HepG2 (cell line): ENCODE measurements around the gene TEX19. TPM values are rescaled to one million over a fixed set of nuclear protein-coding genes. Genes with fewer than 3 reads are reported as not detected.
A peak's percentile ranks its signal among the peaks of the same experiment; 100 is the strongest.

Experiments
- ATAC-seq: fragments of 200-7000 bp; cut with Tn5 transposase; 3 replicates; pipeline ENCODE4 v1.9.1; 2020; ENCODE audit warnings: mild to moderate bottlenecking, moderate library complexity
- BruUV-seq: library from RNA; stranded (reverse); fragments of 400-500 nt; replicated peaks from 2 replicates; lab custom pipeline; 2021; lab: Mats Ljungman, UMichigan
- CTCF ChIA-PET: fragments of 300-600 bp; formaldehyde crosslinking; extraction: SDS; loops from one replicate; lab custom pipeline; 2021; ENCODE audit warnings: low total read pairs, inconsistent platforms, low intra/inter-chr PET ratio; lab: Yijun Ruan, JAX
- POLR2A ChIA-PET: fragments of 350-600 bp; sonication (Branson Sonifier 250); formaldehyde crosslinking; loops from one replicate; lab custom pipeline; 2020; ENCODE audit warnings: antibody characterized with exemption, inconsistent platforms; lab: Yijun Ruan, JAX
- DNase-seq: peaks from one replicate; pipeline ENCODE4 v3.0.0-alpha.2; 2015; ENCODE audit warnings: low spot score
- FAIRE-seq: peaks from 3 replicates; lab custom pipeline; 2011; peaks lifted over from hg19 to GRCh38; lab: Jason Lieb, UNC
- H2AFZ ChIP-seq: one replicate; pipeline ENCODE4 v1.6.1; 2011; ENCODE audit warnings: low read length, inconsistent platforms
- H3K27ac ChIP-seq: fragments of 300-600 bp; 3 replicates; pipeline ENCODE4 v1.8.0; 2011; ENCODE audit warnings: mixed run types, mild to moderate bottlenecking, mixed read lengths, low read length, inconsistent platforms; ENCODE audit not compliant: insufficient read depth; ENCODE audit errors: extremely low read length
- H3K27me3 ChIP-seq, 2 experiments: fragments of 200-600 bp in 1 of 2; 2 replicates in 1 of 2; 3 replicates in 1 of 2; pipeline versions ENCODE4 v1.6.0 to v1.8.0; 2011; ENCODE audit warnings: low read length in 2 of 2, mild to moderate bottlenecking in 2 of 2, moderate library complexity in 2 of 2, inconsistent platforms in 1 of 2; ENCODE audit not compliant: insufficient read depth in 2 of 2, control insufficient read depth in 1 of 2
- H3K36me3 ChIP-seq, 2 experiments: fragments of 200-600 bp in 1 of 2; replicated peaks in 1 of 2; 2 replicates in 1 of 2; 3 replicates in 1 of 2; pipeline versions ENCODE4 v1.5.1 to v1.8.0; 2011; ENCODE audit warnings: low read length in 2 of 2, inconsistent platforms in 1 of 2; ENCODE audit not compliant: insufficient read depth in 2 of 2, control insufficient read depth in 1 of 2
- H3K4me1 ChIP-seq: 2 replicates; pipeline ENCODE4 v1.5.1; 2012; ENCODE audit warnings: low read length, inconsistent platforms; ENCODE audit not compliant: insufficient read depth
- H3K4me2 ChIP-seq: 2 replicates; pipeline ENCODE4 v1.6.0; 2011; ENCODE audit warnings: low read depth, low read length, inconsistent platforms
- H3K4me3 ChIP-seq, 3 experiments: fragments of 200-600 bp in 1 of 3; sonication (generic), shearing (Covaris generic) in 1 of 3; replicated peaks in 1 of 3; 2 replicates each; pipeline ENCODE4 v1.5.1; 2011 to 2016; ENCODE audit warnings: low read length in 3 of 3, inconsistent platforms in 2 of 3, low read depth in 2 of 3, mild to moderate bottlenecking in 2 of 3, control low read depth in 1 of 3, mixed read lengths in 1 of 3; ENCODE audit not compliant: insufficient read depth in 1 of 3
- H3K79me2 ChIP-seq: one replicate; pipeline ENCODE4 v1.6.1; 2011; ENCODE audit warnings: low read length, inconsistent platforms; ENCODE audit not compliant: insufficient read depth
- H3K9ac ChIP-seq: 2 replicates; pipeline ENCODE4 v1.6.0; 2011; ENCODE audit warnings: mild to moderate bottlenecking, low read depth, low read length, inconsistent platforms; ENCODE audit not compliant: insufficient read depth
- H3K9me3 ChIP-seq: 2 replicates; pipeline ENCODE4 v1.5.1; 2012; ENCODE audit warnings: mild to moderate bottlenecking, low read length
- H4K20me1 ChIP-seq: 2 replicates; pipeline ENCODE4 v1.6.0; 2011; ENCODE audit warnings: inconsistent platforms, mild to moderate bottlenecking, low read length, moderate library complexity; ENCODE audit not compliant: insufficient read depth
- CCDC6 ChIP-seq: sonication (generic); formaldehyde crosslinking; IDR thresholded peaks from 2 replicates; pipeline ENCODE4 v1.8.1; 2022; ENCODE audit warnings: mild to moderate bottlenecking, missing genetic modification reagents, moderate library complexity
- FOXP1 ChIP-seq, 2 experiments: fragments of 450-650 bp in 1 of 2; IDR thresholded peaks; 2 replicates each; pipeline ENCODE4 v1.6.1; 2017 to 2018; ENCODE audit warnings: antibody characterized with exemption in 1 of 2
- ISL2 ChIP-seq: sonication (generic); formaldehyde crosslinking; IDR thresholded peaks from 2 replicates; pipeline ENCODE4 v1.5.0; 2020; ENCODE audit warnings: missing genetic modification reagents
- NONO ChIP-seq, 2 experiments: fragments of 450-650 bp in 1 of 2; sonication (generic) in 1 of 2; formaldehyde crosslinking in 1 of 2; IDR thresholded peaks in 1 of 2; conservative IDR thresholded peaks in 1 of 2; 2 replicates each; pipeline versions ENCODE4 v1.6.1 to v1.8.0; 2017 to 2022; ENCODE audit warnings: mild to moderate bottlenecking in 1 of 2, missing genetic modification reagents in 1 of 2, moderate library complexity in 1 of 2
- RBM39 ChIP-seq: fragments of 200-400 bp; formaldehyde crosslinking; IDR thresholded peaks from one replicate; pipeline ENCODE4 v1.6.1; 2018; ENCODE audit warnings: antibody characterized with exemption, mild to moderate bottlenecking, low read depth, low read length; ENCODE audit not compliant: poor library complexity, severe bottlenecking
- SALL1 ChIP-seq: sonication (generic); formaldehyde crosslinking; IDR thresholded peaks from 2 replicates; pipeline ENCODE4 v1.8.0; 2022; ENCODE audit warnings: mild to moderate bottlenecking, missing genetic modification reagents
- ZBTB8A ChIP-seq: sonication (generic); formaldehyde crosslinking; IDR thresholded peaks from 2 replicates; pipeline ENCODE4 v1.4.0; 2020; ENCODE audit warnings: mild to moderate bottlenecking, low read depth, missing genetic modification reagents, borderline replicate concordance
- ZNF547 ChIP-seq: sonication (generic); formaldehyde crosslinking; IDR thresholded peaks from 2 replicates; pipeline ENCODE4 v1.5.1; 2020; ENCODE audit warnings: mild to moderate bottlenecking, missing genetic modification reagents
- ZNF569 ChIP-seq: sonication (generic); formaldehyde crosslinking; IDR thresholded peaks from 2 replicates; pipeline ENCODE4 v1.5.0; 2020; ENCODE audit warnings: mild to moderate bottlenecking, missing genetic modification reagents, moderate library complexity, borderline replicate concordance
- ZNF572 ChIP-seq: sonication (generic); formaldehyde crosslinking; IDR thresholded peaks from 2 replicates; pipeline ENCODE4 v1.5.1; 2020; ENCODE audit warnings: mild to moderate bottlenecking, missing genetic modification reagents
- ZNF607 ChIP-seq: sonication (generic); formaldehyde crosslinking; IDR thresholded peaks from 2 replicates; pipeline ENCODE4 v1.5.1; 2020; ENCODE audit warnings: missing genetic modification reagents, mild to moderate bottlenecking, borderline replicate concordance
- ZNF629 ChIP-seq: sonication (generic); formaldehyde crosslinking; conservative IDR thresholded peaks from 2 replicates; pipeline ENCODE4 v1.5.0; 2020; ENCODE audit warnings: missing genetic modification reagents
- ZNF737 ChIP-seq: sonication (generic); formaldehyde crosslinking; IDR thresholded peaks from 2 replicates; pipeline ENCODE4 v1.5.0; 2020; ENCODE audit warnings: missing genetic modification reagents, mild to moderate bottlenecking, borderline replicate concordance
- WGBS: methylation state at CpG from one replicate; pipeline ENCODE4 v1.1.6; 2017; ENCODE audit warnings: low lambda C conversion rate; 5-methylcytosine and 5-hydroxymethylcytosine counted together
- in situ Hi-C: cut with HindIII; loops from 2 replicates; pipeline ENCODE4 v1.10.0; 2017; ENCODE audit warnings: low pct_unique_long_range_greater_than_20kb; ENCODE audit not compliant: extremely low pct_ligation_motif_present
- intact Hi-C: fragments of 100-400 bp; cut with micrococcal nuclease; formaldehyde crosslinking; loops from one replicate; pipeline ENCODE4 v1.10.0; 2022; ENCODE audit not compliant: unreplicated experiment
- polyA plus RNA-seq, 8 experiments: library from polyadenylated mRNA; depleted of rRNA in 3 of 8; stranded (reverse) in 7 of 8; unstranded in 1 of 8; fragments of >200 nt; fragmentation: Illumina TruSeq in 4 of 8; extraction: Trizol in 4 of 8; gene quantifications; 2 replicates each; pipeline versions ENCODE4 v1.2.1 to v1.2.3, GENCODE V29; 2011 to 2016; ENCODE audit warnings: low read depth in 4 of 8, missing spikeins in 1 of 8, mixed read lengths in 1 of 8; ENCODE audit not compliant: insufficient read depth in 1 of 8
- total RNA-seq, 5 experiments: library from RNA; depleted of rRNA; stranded (reverse); fragments of >200 nt; fragmentation: Illumina TruSeq; extraction: Trizol; gene quantifications; 2 replicates each; pipeline ENCODE4 v1.2.3, GENCODE V29; 2016; ENCODE audit warnings: low read depth in 1 of 5
- TF ChIP-seq, protein P1 (sequence below), 2 experiments: fragments of 450-650 bp in 1 of 2; sonication (generic) in 1 of 2; formaldehyde crosslinking in 1 of 2; IDR thresholded peaks; 2 replicates each; pipeline versions ENCODE4 v1.6.1 to v1.8.0; 2016 to 2022; ENCODE audit warnings: antibody characterized with exemption in 1 of 2, mild to moderate bottlenecking in 1 of 2, missing genetic modification reagents in 1 of 2

The TEX19 gene
- total and polyA plus RNA-seq, 2 of the 13 experiments (the other 11 are each of a cell fraction or from before 2014, with no cell fraction given): 1.3 to 6.0 TPM

DNA sequence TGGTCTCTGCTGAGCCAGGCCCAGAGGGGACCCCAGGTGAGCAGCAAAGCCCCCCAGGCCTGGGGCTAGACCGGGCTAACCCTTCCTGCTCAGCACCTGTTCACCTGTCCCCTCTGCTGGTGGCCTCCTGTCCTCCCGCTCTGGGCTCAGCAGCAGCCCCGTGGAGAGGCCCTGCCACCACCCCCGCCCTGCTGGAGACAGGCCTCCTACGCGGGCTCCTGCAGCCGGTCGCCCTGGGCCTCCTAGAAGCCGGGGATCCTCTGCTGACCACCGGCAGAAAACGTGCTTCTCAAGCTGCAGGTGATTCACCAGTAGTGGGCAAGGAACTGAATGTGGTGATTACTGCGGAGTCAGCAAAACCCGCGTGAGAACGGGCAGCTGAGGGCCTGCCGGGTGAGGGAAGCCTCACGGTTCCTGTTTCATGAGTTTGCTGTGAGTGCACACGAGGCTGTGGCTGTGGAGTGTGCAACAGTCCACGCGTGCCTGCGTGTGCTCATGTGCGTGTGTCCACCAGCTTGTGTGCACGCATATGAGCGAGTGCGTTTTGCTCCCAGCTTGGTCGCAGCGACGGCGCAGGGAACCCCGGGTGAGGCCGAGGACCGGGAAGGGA is 26.3 kb upstream of the TEX19 start:
- ChIA-PET CTCF (no interaction called here), POLR2A (interaction anchor here (0.9 to 20.8 kb wide), 4 partner anchors 11 to 32 kb away, joined by 3 to 270 read pairs (median 4); no protein-coding TSS in a partner anchor)
- FAIRE-seq: peak; percentile 34
- no peak overlapping the region for H2AFZ ChIP-seq
- in situ Hi-C loops: no loop called here
- H3K36me3 ChIP-seq: no peaks in the 10 kb centered on the region
- H3K4me3 ChIP-seq: peak overlapping the region in 2 of 3 experiments; percentile 31 to 35; a peak in 4 of 6 replicates
- DNase-seq: no peak
- no TSS peak for BruUV-seq
- no peaks in the 10 kb centered on the region for H3K9me3 ChIP-seq
- H4K20me1 ChIP-seq: no peaks in the 10 kb centered on the region
- H3K9ac ChIP-seq: peak overlapping the region; percentile 45
- H3K79me2 ChIP-seq: peaks cover 4% of the 10 kb centered on the region
- intact Hi-C loops: loop anchor here (10.0 kb wide), 1 partner anchor 182 kb away; the partner anchor contains the start of gene FOXK2
- peak overlapping the region; percentile 9 for H3K27ac ChIP-seq
- ATAC-seq: peak; percentile 15
- no peaks in the 10 kb centered on the region for H3K27me3 ChIP-seq
- peaks cover 90% of the 10 kb centered on the region for H3K4me1 ChIP-seq
- H3K4me2 ChIP-seq: peak overlapping the region; percentile 48
- 69% methylated on average over 28 of the region's 32 CpGs for WGBS
- no peak for TF ChIP-seq ZBTB8A (CRISPR knock-in tag)
- no peak for TF ChIP-seq ZNF547 (CRISPR knock-in tag)
- TF ChIP-seq NONO (IDR thresholded peaks at IDR 0.05): no peak
- TF ChIP-seq NONO (CRISPR knock-in tag; conservative IDR thresholded peaks at IDR 0.05): peak; percentile 35; the same call in 1 of the 2 replicates
- TF ChIP-seq FOXP1 (IDR thresholded peaks at IDR 0.05): no peak
- no peak for TF ChIP-seq FOXP1 (CRISPR knock-in tag; IDR thresholded peaks at IDR 0.05)
- TF ChIP-seq ZNF572 (CRISPR knock-in tag): 0 out of 2 replicates have a peak, but pooled peaks have one; percentile 57
- TF ChIP-seq ZNF737: no peak
- no peak for TF ChIP-seq ISL2
- TF ChIP-seq, protein P1, sequence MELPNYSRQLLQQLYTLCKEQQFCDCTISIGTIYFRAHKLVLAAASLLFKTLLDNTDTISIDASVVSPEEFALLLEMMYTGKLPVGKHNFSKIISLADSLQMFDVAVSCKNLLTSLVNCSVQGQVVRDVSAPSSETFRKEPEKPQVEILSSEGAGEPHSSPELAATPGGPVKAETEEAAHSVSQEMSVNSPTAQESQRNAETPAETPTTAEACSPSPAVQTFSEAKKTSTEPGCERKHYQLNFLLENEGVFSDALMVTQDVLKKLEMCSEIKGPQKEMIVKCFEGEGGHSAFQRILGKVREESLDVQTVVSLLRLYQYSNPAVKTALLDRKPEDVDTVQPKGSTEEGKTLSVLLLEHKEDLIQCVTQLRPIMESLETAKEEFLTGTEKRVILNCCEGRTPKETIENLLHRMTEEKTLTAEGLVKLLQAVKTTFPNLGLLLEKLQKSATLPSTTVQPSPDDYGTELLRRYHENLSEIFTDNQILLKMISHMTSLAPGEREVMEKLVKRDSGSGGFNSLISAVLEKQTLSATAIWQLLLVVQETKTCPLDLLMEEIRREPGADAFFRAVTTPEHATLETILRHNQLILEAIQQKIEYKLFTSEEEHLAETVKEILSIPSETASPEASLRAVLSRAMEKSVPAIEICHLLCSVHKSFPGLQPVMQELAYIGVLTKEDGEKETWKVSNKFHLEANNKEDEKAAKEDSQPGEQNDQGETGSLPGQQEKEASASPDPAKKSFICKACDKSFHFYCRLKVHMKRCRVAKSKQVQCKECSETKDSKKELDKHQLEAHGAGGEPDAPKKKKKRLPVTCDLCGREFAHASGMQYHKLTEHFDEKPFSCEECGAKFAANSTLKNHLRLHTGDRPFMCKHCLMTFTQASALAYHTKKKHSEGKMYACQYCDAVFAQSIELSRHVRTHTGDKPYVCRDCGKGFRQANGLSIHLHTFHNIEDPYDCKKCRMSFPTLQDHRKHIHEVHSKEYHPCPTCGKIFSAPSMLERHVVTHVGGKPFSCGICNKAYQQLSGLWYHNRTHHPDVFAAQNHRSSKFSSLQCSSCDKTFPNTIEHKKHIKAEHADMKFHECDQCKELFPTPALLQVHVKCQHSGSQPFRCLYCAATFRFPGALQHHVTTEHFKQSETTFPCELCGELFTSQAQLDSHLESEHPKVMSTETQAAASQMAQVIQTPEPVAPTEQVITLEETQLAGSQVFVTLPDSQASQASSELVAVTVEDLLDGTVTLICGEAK (IDR thresholded peaks at IDR 0.05): no peak
- TF ChIP-seq, protein P1 (CRISPR knock-in tag; IDR thresholded peaks at IDR 0.05): 0 out of 2 replicates have a peak, but pooled peaks have one; percentile 24
- TF ChIP-seq RBM39: peak; percentile 57
- no peak for TF ChIP-seq CCDC6 (CRISPR knock-in tag)
- no peak for TF ChIP-seq ZNF607 (CRISPR knock-in tag)
- TF ChIP-seq SALL1: no peak; the same call in 1 of the 2 replicates
- no peak for TF ChIP-seq ZNF629 (CRISPR knock-in tag)
- no peak for TF ChIP-seq ZNF569 (CRISPR knock-in tag)
